NT2/D1 (cell line): ENCODE data around the gene TM9SF4.

Experiments
- SUZ12 ChIP-seq: IDR thresholded peaks from 2 replicates; pipeline ENCODE4 v1.6.1; 2011; ENCODE audit not compliant: insufficient read length, insufficient read depth; ENCODE audit errors: extremely low read depth
- YY1 ChIP-seq: IDR thresholded peaks from 2 replicates; pipeline ENCODE4 v1.6.1; 2011; ENCODE audit not compliant: insufficient read length, insufficient read depth
- ZNF274 ChIP-seq: IDR thresholded peaks from 2 replicates; pipeline ENCODE4 v1.6.1; 2011; ENCODE audit warnings: mild to moderate bottlenecking, low read depth, low read length

DNA sequence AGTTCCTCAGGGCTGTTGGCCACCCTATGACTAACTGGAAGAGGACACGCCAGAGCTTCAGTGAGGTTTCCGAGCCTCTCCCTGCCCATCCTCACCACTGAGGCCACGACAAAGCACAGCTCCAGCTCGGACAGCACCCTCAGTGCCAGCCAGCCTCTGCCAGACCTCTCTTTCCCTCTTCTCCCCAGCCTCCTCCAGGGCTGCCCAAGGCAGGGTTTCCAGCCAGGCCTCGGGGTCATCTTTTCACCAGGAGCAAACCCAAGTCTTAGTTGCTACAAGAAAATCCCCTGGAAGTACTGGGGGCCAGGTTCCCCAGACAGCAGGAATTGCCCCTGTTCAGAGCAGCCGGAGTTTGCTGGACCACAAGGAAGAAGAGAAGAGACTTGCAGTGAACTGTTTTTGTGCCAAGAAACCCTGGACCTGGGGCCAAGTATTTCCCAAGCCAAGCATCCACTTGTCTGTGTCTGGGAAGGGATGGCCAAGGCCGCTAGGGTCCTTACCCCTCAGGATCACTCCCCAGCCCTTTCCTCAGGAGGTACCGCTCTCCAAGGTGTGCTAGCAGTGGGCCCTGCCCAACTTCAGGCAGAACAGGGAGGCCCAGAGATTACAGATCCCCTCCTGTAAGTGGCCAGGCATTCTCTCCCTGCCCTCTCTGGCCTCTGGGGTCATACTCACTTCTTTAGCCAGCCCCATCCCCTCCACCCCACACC, 56.5 kb downstream of the TM9SF4 start:
- TF ChIP-seq YY1 (no peak), SUZ12 (no peak), ZNF274 (no peak)
